K562 (cell line): Measurements from ENCODE around the gene FAM149B1. TPM values are rescaled to one million over a fixed set of nuclear protein-coding genes. Genes with fewer than 3 reads are reported as not detected.

ENCODE experiments used
- AFF1 ChIP-seq, 2 experiments: fragments of 450-650 bp; IDR thresholded peaks; 2 replicates each; pipeline ENCODE4 v1.6.1; 2018; ENCODE audit warnings: mild to moderate bottlenecking in 2 of 2, low read depth in 1 of 2; ENCODE audit not compliant: partially characterized antibody in 2 of 2
- FOSL1 ChIP-seq: fragments of 200-800 bp; sonication (Bioruptor generic); conservative IDR thresholded peaks from 2 replicates; pipeline ENCODE4 v1.6.1; 2016; ENCODE audit warnings: missing genetic modification characterization, missing compliant biosample characterization
- JUN ChIP-seq, 2 experiments: sonication (generic) in 1 of 2; formaldehyde crosslinking in 1 of 2; IDR thresholded peaks; 2 replicates each; pipeline versions ENCODE4 v1.6.1 to v1.8.0; 2012 to 2022; ENCODE audit warnings: borderline replicate concordance in 2 of 2, mild to moderate bottlenecking in 2 of 2, improper control_type of control experiment in 1 of 2, low read depth in 1 of 2, low read length in 1 of 2, missing genetic modification reagents in 1 of 2
- MTA3 ChIP-seq: fragments of 450-650 bp; formaldehyde crosslinking; IDR thresholded peaks from 2 replicates; pipeline ENCODE4 v1.6.1; 2017; ENCODE audit warnings: mild to moderate bottlenecking, borderline replicate concordance
- NCOA1 ChIP-seq: fragments of 450-650 bp; IDR thresholded peaks from 2 replicates; pipeline ENCODE4 v1.6.1; 2016; ENCODE audit warnings: low read depth
- PHB ChIP-seq: fragments of 250-450 bp; sonication (Bioruptor Pico); IDR thresholded peaks from 2 replicates; pipeline ENCODE4 v1.5.0; 2021
- ZBTB17 ChIP-seq: fragments of 450-650 bp; formaldehyde crosslinking; IDR thresholded peaks from 2 replicates; pipeline ENCODE4 v1.4.0; 2020; ENCODE audit warnings: mild to moderate bottlenecking
- ZBTB43 ChIP-seq: sonication (generic); formaldehyde crosslinking; IDR thresholded peaks from 2 replicates; pipeline ENCODE4 v1.8.0; 2023; ENCODE audit warnings: mild to moderate bottlenecking, missing genetic modification reagents
- polyA plus RNA-seq, 8 experiments: library from polyadenylated mRNA; depleted of rRNA in 4 of 8; stranded (reverse) in 5 of 8; unstranded in 3 of 8; fragments of >200 nt; fragmentation: Nextera tagmentation in 2 of 8; fragmentation: Illumina TruSeq in 1 of 8; extraction: Ambion mirVana in 2 of 8; extraction: Trizol in 1 of 8; gene quantifications; 2 replicates each; pipeline versions ENCODE4 v1.2.1 to v1.2.3, GENCODE V29; 2011 to 2014; ENCODE audit warnings: inconsistent platforms in 1 of 8, missing spikeins in 1 of 8
- total RNA-seq, 7 experiments: library from RNA; depleted of rRNA in 6 of 7; stranded (reverse); fragments of >200 nt in 6 of 7; fragmentation: Illumina TruSeq in 2 of 7; extraction: Trizol in 2 of 7; gene quantifications; 2 replicates each; pipeline versions ENCODE4 v1.2.1 to v1.2.3, GENCODE V29; 2011 to 2021; ENCODE audit warnings: low replicate concordance in 1 of 7
- TF ChIP-seq, protein P1 (sequence below): fragments of 250-450 bp; sonication (Bioruptor Pico); IDR thresholded peaks from 2 replicates; pipeline ENCODE4 v1.6.1; 2021; ENCODE audit warnings: mild to moderate bottlenecking
- TF ChIP-seq, protein P2 (sequence below): IDR thresholded peaks from 2 replicates; pipeline ENCODE4 v1.6.1; 2016; ENCODE audit warnings: missing genetic modification characterization, missing compliant biosample characterization

The FAM149B1 gene
- total and polyA plus RNA-seq, 9 of the 15 experiments (the other 6 are each of a cell fraction or from before 2014, with no cell fraction given), result 4.2 to 18.5 (median 9.3) TPM

DNA sequence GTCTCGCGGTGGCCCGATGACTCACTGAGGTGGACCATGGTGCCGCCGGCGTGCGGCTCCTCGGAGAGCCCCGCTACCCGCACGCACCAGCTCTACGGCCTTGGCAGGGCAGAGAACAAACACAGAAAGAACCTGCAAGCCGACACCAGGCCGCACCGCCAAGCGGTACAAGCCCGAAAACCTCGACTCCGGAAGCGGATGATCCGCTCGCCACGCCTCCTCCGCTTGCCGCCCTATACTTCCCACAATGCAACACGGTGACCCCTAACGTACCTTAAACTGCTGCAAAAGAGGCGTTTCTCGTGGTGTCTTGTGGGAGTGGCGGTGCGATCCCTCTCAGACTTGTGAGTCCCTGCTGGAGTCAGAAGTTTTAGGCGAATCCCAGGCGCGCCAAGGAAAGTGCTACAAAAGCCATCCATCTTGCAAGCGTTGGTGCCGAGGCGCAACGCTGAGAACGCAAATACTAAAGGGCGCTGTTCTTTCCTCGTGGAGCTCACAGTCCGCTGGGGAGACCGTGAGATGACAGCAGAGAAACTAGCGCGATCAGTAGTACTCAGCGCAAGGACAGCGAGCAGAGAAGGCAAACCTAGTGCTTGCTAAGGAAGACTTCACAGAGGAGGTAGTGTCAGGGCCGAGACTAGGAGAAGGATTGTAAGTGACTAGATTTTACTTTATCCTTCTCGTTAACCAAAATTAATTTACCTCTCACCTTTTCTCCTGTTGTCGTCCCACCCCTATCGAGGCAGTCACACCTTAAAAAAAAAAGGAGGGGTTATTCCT lies 84.7 kb downstream of the FAM149B1 start, which contains the start of gene MRPS16 (continued):
- TF ChIP-seq, protein P1, sequence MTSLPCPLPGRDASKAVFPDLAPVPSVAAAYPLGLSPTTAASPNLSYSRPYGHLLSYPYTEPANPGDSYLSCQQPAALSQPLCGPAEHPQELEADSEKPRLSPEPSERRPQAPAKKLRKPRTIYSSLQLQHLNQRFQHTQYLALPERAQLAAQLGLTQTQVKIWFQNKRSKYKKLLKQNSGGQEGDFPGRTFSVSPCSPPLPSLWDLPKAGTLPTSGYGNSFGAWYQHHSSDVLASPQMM (CRISPR knock-in tag), result no peak
- TF ChIP-seq ZBTB43 (peak; percentile 61; the same call in 1 of the 2 replicates), ZBTB17 (CRISPR knock-in tag) (peak; percentile 28), NCOA1 (peak; percentile 33; the same call in 1 of the 2 replicates), AFF1 (IDR thresholded peaks at IDR 0.05; ENCODE audit: low read depth in 1 of 2, partially characterized antibody in 2 of 2) (peak in 1 of 2 experiments; percentile 93), MTA3 (peak; percentile 85; the same call in 1 of the 2 replicates), PHB (peak; percentile 90), JUN (IDR thresholded peaks at IDR 0.05; ENCODE audit: borderline replicate concordance, low read depth, low read length) (peak; percentile 57), JUN (CRISPR knock-in tag; IDR thresholded peaks at IDR 0.05; ENCODE audit: borderline replicate concordance) (peak; percentile 81; the same call in 1 of the 2 replicates), FOSL1 (tag) (peak; percentile 97)
- TF ChIP-seq, protein P2, sequence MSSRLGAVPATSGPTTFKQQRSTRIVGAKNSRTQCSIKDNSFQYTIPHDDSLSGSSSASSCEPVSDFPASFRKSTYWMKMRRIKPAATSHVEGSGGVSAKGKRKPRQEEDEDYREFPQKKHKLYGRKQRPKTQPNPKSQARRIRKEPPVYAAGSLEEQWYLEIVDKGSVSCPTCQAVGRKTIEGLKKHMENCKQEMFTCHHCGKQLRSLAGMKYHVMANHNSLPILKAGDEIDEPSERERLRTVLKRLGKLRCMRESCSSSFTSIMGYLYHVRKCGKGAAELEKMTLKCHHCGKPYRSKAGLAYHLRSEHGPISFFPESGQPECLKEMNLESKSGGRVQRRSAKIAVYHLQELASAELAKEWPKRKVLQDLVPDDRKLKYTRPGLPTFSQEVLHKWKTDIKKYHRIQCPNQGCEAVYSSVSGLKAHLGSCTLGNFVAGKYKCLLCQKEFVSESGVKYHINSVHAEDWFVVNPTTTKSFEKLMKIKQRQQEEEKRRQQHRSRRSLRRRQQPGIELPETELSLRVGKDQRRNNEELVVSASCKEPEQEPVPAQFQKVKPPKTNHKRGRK (tag), result no peak
